B cell (primary cell): ENCODE results near the gene MRPL54. TPM values are rescaled to one million over a fixed set of nuclear protein-coding genes. Genes with fewer than 3 reads are reported as not detected.

Source experiments
- ATAC-seq: fragments of 200-7000 bp; cut with Tn5 transposase; one replicate; pipeline ENCODE4 v1.10.0; 2021; ENCODE audit warnings: low read depth, mild to moderate bottlenecking, moderate number of reproducible peaks, moderate library complexity
- CTCF ChIA-PET: fragments of 350-600 bp; sonication (Branson Sonifier 250); formaldehyde crosslinking; loops from one replicate; lab custom pipeline; 2021; ENCODE audit warnings: antibody characterized with exemption, inconsistent platforms; lab: Charles Lee
- POLR2A ChIA-PET: fragments of 350-600 bp; sonication (Branson Sonifier 250); formaldehyde crosslinking; loops from one replicate; lab custom pipeline; 2021; ENCODE audit warnings: antibody characterized with exemption; lab: Charles Lee
- DNase-seq: peaks from one replicate; pipeline ENCODE4 v3.0.0; 2013
- H2AFZ ChIP-seq: 2 replicates; pipeline ENCODE4 v1.6.1; 2012; ENCODE audit warnings: mild to moderate bottlenecking, low read depth, low read length; ENCODE audit not compliant: insufficient read depth, poor library complexity, severe bottlenecking
- H3K27ac ChIP-seq, 2 donors: 1 replicate in 1 of 2; 2 replicates in 1 of 2; pipeline ENCODE4 v1.5.1; 2012 to 2013; ENCODE audit warnings: low read length in 2 of 2, mild to moderate bottlenecking in 2 of 2, moderate library complexity in 1 of 2
- H3K27me3 ChIP-seq, 4 experiments: fragments of 200-600 bp in 1 of 4; sonication (generic) in 1 of 4; replicated peaks in 1 of 4; 1 replicate in 2 of 4; 2 replicates in 2 of 4; pipeline versions ENCODE4 v1.6.1 to v1.7.0; 2013 to 2016; ENCODE audit warnings: low read length in 3 of 4, mild to moderate bottlenecking in 2 of 4, mixed read lengths in 1 of 4, moderate library complexity in 1 of 4; ENCODE audit not compliant: insufficient read depth in 4 of 4, control insufficient read depth in 3 of 4; ENCODE audit errors: control extremely low read depth in 1 of 4
- H3K36me3 ChIP-seq, 2 experiments: replicated peaks in 1 of 2; 1 replicate in 1 of 2; 2 replicates in 1 of 2; pipeline versions ENCODE4 v1.6.1 to v1.7.1; 2013; ENCODE audit warnings: low read length in 1 of 2; ENCODE audit not compliant: insufficient read depth in 2 of 2, control insufficient read depth in 1 of 2; ENCODE audit errors: control extremely low read depth in 1 of 2, extremely low read depth in 1 of 2
- H3K4me1 ChIP-seq, 2 donors: fragments of 200-600 bp in 1 of 2; sonication (generic) in 1 of 2; 1 replicate in 1 of 2; 2 replicates in 1 of 2; pipeline versions ENCODE4 v1.5.1 to v1.6.1; 2013 to 2017; ENCODE audit warnings: low read length in 2 of 2; ENCODE audit not compliant: control insufficient read depth in 2 of 2, insufficient read depth in 2 of 2
- H3K4me2 ChIP-seq: replicated peaks from 2 replicates; pipeline ENCODE3; 2012; ENCODE audit warnings: mild to moderate bottlenecking, low read depth, low read length; ENCODE audit not compliant: poor library complexity, severe bottlenecking
- H3K4me3 ChIP-seq, 5 experiments: fragments of 200-600 bp in 1 of 5; sonication (generic) in 1 of 5; 1 replicate in 3 of 5; 2 replicates in 2 of 5; pipeline versions ENCODE4 v1.5.1 to v1.7.0; 2011 to 2016; ENCODE audit warnings: low read length in 4 of 5, mild to moderate bottlenecking in 4 of 5, low read depth in 2 of 5, control low read depth in 1 of 5, moderate library complexity in 1 of 5; ENCODE audit not compliant: insufficient read depth in 1 of 5; ENCODE audit errors: control extremely low read depth in 1 of 5, extremely low read depth in 1 of 5
- H3K79me2 ChIP-seq: fragments of 200-600 bp; sonication (generic); one replicate; pipeline ENCODE4 v1.6.0; 2016; ENCODE audit warnings: low read length; ENCODE audit not compliant: control insufficient read depth, insufficient read depth
- H3K9ac ChIP-seq: fragments of 200-600 bp; sonication (generic); 2 replicates; pipeline ENCODE4 v1.6.1; 2017; ENCODE audit warnings: mild to moderate bottlenecking, low read length, moderate library complexity
- H3K9me3 ChIP-seq, 3 donors: one replicate each; pipeline versions ENCODE4 v1.6.1 to v1.7.1; 2013; ENCODE audit warnings: low read length in 2 of 3; ENCODE audit not compliant: control insufficient read depth in 2 of 3, insufficient read depth in 1 of 3; ENCODE audit errors: control extremely low read depth in 1 of 3
- H4K20me1 ChIP-seq: 2 replicates; pipeline ENCODE4 v1.6.0; 2012; ENCODE audit warnings: mild to moderate bottlenecking, low read length; ENCODE audit not compliant: insufficient read depth, control insufficient read depth, poor library complexity, severe bottlenecking
- H3K27ac Mint-ChIP-seq: one replicate; pipeline ENCODE4 v1.8.0; 2021; ENCODE audit warnings: mixed read lengths
- H3K27me3 Mint-ChIP-seq: one replicate; pipeline ENCODE4 v1.8.0; 2021; ENCODE audit warnings: mixed read lengths
- H3K4me1 Mint-ChIP-seq: one replicate; pipeline ENCODE4 v1.8.0; 2021; ENCODE audit warnings: mixed read lengths
- H3K4me3 Mint-ChIP-seq: one replicate; pipeline ENCODE4 v1.8.0; 2021; ENCODE audit warnings: mixed read lengths
- H3K9me3 Mint-ChIP-seq: one replicate; pipeline ENCODE4 v1.8.0; 2022; ENCODE audit warnings: mixed read lengths; ENCODE audit not compliant: insufficient read depth
- EZH2 ChIP-seq: IDR thresholded peaks from 2 replicates; pipeline ENCODE4 v1.6.1; 2012; ENCODE audit warnings: borderline replicate concordance, low read depth, mild to moderate bottlenecking, moderate library complexity, low read length; ENCODE audit not compliant: insufficient read depth, poor library complexity, severe bottlenecking
- WGBS: methylation state at CpG from one replicate; pipeline ENCODE4 v1.1.5; 2013; ENCODE audit warnings: missing lambda C conversion rate; ENCODE audit not compliant: insufficient coverage; 5-methylcytosine and 5-hydroxymethylcytosine counted together
- intact Hi-C: fragments of 100-400 bp; cut with micrococcal nuclease; formaldehyde crosslinking; loops from one replicate; pipeline ENCODE4 v1.10.0; 2022
- polyA plus RNA-seq: library from polyadenylated mRNA; depleted of rRNA; stranded (reverse); fragments of >200 nt; gene quantifications from 2 replicates; pipeline ENCODE4 v1.2.3, GENCODE V29; 2012
- total RNA-seq, 2 donors: library from RNA; stranded (reverse); fragments of 120-200 nt in 1 of 2; gene quantifications; 1 replicate in 1 of 2; 2 replicates in 1 of 2; pipeline versions ENCODE4 v1.2.3 to v1.2.4, GENCODE V29; 2013 to 2022
- TF ChIP-seq, protein P1 (sequence below): fragments of 200-600 bp; IDR thresholded peaks from one replicate; pipeline ENCODE4 v1.8.0; 2022; ENCODE audit warnings: antibody characterized with exemption, mild to moderate bottlenecking

The MRPL54 gene
- total and polyA plus RNA-seq, 2 donors (not counting 1 experiment from before 2014, with no cell fraction given): 54.3 to 75.1 TPM

DNA sequence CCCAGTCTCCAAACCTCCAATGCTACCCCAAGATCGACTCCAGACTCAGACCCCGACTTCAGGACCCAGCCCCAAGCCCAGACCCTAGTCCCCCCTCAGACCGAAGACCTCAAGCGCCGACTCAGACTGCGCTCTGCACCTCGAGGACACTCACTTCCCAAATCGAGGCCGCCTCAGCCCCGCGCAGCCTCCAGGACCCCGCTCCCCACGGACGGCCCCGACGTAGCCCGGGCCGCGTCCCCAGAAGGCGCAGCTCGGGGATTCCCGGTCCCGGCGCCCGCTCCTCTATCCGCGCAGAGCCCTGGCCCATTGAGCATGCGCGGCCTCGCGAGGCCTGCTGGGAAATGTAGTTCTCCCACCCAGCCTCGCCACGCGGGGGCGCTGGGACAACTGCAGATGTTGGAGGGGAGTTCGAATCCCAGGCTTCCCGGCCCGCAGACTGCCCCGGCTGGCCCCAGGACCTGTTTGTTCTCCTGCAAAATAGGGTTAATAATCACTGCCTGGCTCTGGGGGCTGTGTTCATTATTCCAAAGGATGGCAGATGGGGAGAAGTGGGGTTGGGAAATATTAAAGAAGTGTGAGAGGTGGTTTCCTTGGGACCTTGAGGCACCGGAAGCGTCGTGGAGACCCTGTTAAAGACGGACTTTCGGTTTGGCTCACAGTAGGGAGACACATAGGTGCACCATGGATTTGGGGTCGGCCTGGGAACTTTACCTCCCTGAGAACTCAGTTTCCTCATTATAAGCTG lies 926 bp upstream of the MRPL54 start, which contains the start of gene APBA3:
APBA3 (minus strand) TSS at position 311 of the 748 bp plus-strand sequence. CDS start 1,428 bp downstream, outside the sequence.
- peaks cover 16% of the 10 kb centered on the region for H4K20me1 ChIP-seq
- ATAC-seq (peak; percentile 52), DNase-seq (peak; percentile 96)
- ChIA-PET POLR2A (interaction anchor here (0.5 to 2.2 kb wide), 7 partner anchors 50 to 1925 kb away, joined by 3 to 14 read pairs (median 7); partner anchors contain the start of gene EEF2), CTCF (interaction anchor here (0.7 to 2.9 kb wide), 16 partner anchors 13 to 963 kb away, joined by 3 to 15 read pairs (median 3); partner anchors contain the start of gene PIP5K1C)
- H3K9me3 Mint-ChIP-seq: no peaks in the 10 kb centered on the region
- H3K27me3 ChIP-seq: no peaks in the 10 kb centered on the region
- intact Hi-C loops: loop anchor here (1.0 to 10.0 kb wide), 10 partner anchors 40 to 1923 kb away; partner anchors contain the start of genes CHAF1A, DPP9, EEF2 and FZR1
- H3K4me1 ChIP-seq: peaks cover 25 to 35% of the 10 kb centered on the region in 2 donors
- peaks cover 39% of the 10 kb centered on the region for H3K4me1 Mint-ChIP-seq
- H3K9ac ChIP-seq: peak within 1 kb of the TSS; percentile 100
- whole genome bisulfite sequencing: 3% methylated on average over 43 of the region's 45 CpGs
- peaks cover 0 to 3% (median 0%) of the 10 kb centered on the region in 3 donors for H3K9me3 ChIP-seq
- peaks cover 0 to 23% of the 10 kb centered on the region in 2 experiments for H3K36me3 ChIP-seq
- H3K4me2 ChIP-seq: peak within 1 kb of the TSS; percentile 95
- H2AFZ ChIP-seq: peak within 1 kb of the TSS; percentile 85
- peak within 1 kb of the TSS; percentile 100 for H3K27ac Mint-ChIP-seq
- peaks cover 54% of the 10 kb centered on the region for H3K79me2 ChIP-seq
- H3K4me3 Mint-ChIP-seq: peak within 1 kb of the TSS; percentile 99
- TF ChIP-seq, protein P1, sequence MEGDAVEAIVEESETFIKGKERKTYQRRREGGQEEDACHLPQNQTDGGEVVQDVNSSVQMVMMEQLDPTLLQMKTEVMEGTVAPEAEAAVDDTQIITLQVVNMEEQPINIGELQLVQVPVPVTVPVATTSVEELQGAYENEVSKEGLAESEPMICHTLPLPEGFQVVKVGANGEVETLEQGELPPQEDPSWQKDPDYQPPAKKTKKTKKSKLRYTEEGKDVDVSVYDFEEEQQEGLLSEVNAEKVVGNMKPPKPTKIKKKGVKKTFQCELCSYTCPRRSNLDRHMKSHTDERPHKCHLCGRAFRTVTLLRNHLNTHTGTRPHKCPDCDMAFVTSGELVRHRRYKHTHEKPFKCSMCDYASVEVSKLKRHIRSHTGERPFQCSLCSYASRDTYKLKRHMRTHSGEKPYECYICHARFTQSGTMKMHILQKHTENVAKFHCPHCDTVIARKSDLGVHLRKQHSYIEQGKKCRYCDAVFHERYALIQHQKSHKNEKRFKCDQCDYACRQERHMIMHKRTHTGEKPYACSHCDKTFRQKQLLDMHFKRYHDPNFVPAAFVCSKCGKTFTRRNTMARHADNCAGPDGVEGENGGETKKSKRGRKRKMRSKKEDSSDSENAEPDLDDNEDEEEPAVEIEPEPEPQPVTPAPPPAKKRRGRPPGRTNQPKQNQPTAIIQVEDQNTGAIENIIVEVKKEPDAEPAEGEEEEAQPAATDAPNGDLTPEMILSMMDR: peak; percentile 75
- no peak for TF ChIP-seq EZH2
- no peaks in the 10 kb centered on the region for H3K27me3 Mint-ChIP-seq
- H3K27ac ChIP-seq: peak within 1 kb of the TSS; percentile 100
- H3K4me3 ChIP-seq: peak within 1 kb of the TSS; percentile 86 to 99 (median 97)
